ENCODE data around the gene ITGA1. TPM values are rescaled to one million over a fixed set of nuclear protein-coding genes. Genes with fewer than 3 reads are reported as not detected.

ITGA1 gene
- total RNA-seq, 3 donors from 2014 or later: 26.2 to 49.2 (median 36.6) TPM

- Histone ChIP-seq H3K36me3 (no peaks in the 10 kb centered on the region), H3K9me3 (no peaks in the 10 kb centered on the region), H3K4me1 (no peaks in the 10 kb centered on the region), H3K27me3 (no peaks in the 10 kb centered on the region), H3K4me3 (no peak overlapping the region), H3K27ac (no peak overlapping the region)
- intact Hi-C loops (cut with DNase I; ENCODE audit: low total_unique reads): no loop called here
- TF ChIP-seq CTCF (IDR thresholded peaks at IDR 0.05) (no peak), POLR2AphosphoS5 (IDR thresholded peaks at IDR 0.05) (no peak), POLR2A (IDR thresholded peaks at IDR 0.05) (no peak)
- no peak for DNase-seq (ENCODE audit: low spot score in 2 of 2)
These were observed 81.7 kb downstream of the ITGA1 start for GRCh38 chr5:52869391-52869790.

DNA sequence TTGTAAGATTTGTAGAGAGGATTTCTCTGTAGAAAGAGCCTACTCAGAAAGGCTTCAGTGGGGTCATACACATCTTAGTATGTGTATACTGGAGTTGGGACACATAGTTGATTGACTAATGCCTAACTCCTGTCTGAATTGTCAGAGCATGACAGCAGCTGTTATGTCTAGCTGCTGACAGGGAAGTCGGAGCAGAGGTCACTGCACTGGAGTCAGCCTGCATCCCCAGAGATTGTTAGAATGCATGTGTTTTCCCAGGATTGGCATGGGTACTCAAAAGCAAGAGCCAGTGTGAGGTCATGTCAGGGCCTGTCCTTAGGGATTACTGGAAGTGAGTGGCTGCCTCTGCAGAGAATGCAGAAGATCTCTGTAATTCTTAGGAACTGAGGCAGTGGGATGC, 82.7 kb downstream of the ITGA1 start:
- no peaks in the 10 kb centered on the region for H3K9me3 ChIP-seq
- TF ChIP-seq POLR2AphosphoS5 (IDR thresholded peaks at IDR 0.05) (no peak), CTCF (IDR thresholded peaks at IDR 0.05) (no peak), POLR2A (IDR thresholded peaks at IDR 0.05) (no peak)
- no peaks in the 10 kb centered on the region for H3K27me3 ChIP-seq
- H3K36me3 ChIP-seq: no peaks in the 10 kb centered on the region
- no peak overlapping the region for H3K27ac ChIP-seq
- intact Hi-C loops (cut with DNase I; ENCODE audit: low total_unique reads): no loop called here
- no peak overlapping the region for H3K4me3 ChIP-seq
- DNase-seq (ENCODE audit: low spot score in 2 of 2): no peak
- H3K4me1 ChIP-seq: no peaks in the 10 kb centered on the region

DNA sequence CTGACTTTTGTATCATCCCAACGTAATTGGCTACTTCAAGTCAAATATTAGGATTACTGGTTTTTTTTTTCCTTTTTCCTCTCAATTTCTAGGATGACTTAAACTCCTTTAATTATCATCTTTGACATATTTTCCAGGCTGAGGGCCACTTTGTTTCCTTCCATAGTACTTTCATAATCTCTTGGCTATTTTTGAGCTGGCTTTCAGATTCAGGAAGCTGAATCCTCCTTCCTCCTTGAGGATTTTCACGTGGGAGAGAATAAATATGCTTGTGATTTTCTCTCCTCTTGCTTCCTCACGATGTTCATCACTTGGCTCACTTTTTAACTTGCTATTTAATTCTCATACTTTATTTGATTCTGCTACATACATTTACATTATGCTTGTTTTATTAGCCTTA, 88.1 kb downstream of the ITGA1 start:
- TF ChIP-seq CTCF (IDR thresholded peaks at IDR 0.05) (no peak), POLR2A (IDR thresholded peaks at IDR 0.05) (no peak), POLR2AphosphoS5 (IDR thresholded peaks at IDR 0.05) (no peak)
- Histone ChIP-seq H3K9me3 (no peaks in the 10 kb centered on the region), H3K27me3 (no peaks in the 10 kb centered on the region), H3K27ac (no peak overlapping the region), H3K4me3 (no peak overlapping the region), H3K36me3 (no peaks in the 10 kb centered on the region), H3K4me1 (no peaks in the 10 kb centered on the region)
- no peak for DNase-seq (ENCODE audit: low spot score in 2 of 2)
- intact Hi-C loops (cut with DNase I; ENCODE audit: low total_unique reads): no loop called here

DNA sequence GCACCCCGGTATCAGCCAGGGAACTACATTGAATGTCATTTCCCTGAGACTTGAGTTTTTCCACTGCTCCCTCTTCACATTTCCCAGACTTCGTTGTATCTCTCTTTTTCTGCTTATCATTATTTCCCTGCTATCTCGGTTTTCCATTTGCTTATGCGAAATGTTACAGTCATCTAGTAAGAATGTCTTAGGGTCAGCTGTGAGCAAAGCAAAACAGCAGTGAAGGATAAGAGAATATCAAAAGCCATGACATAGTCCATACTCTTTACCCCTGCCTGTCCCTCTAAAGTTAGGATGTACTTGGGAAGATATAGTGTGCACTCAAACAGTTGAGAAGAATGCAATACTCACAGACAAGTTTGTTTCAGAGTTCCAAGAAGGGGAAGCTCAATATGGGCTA, 88.7 kb downstream of the ITGA1 start:
- Histone ChIP-seq H3K9me3 (no peaks in the 10 kb centered on the region), H3K4me1 (no peaks in the 10 kb centered on the region), H3K36me3 (no peaks in the 10 kb centered on the region), H3K4me3 (no peak overlapping the region), H3K27me3 (no peaks in the 10 kb centered on the region), H3K27ac (no peak overlapping the region)
- no peak for DNase-seq (ENCODE audit: low spot score in 2 of 2)
- TF ChIP-seq POLR2A (IDR thresholded peaks at IDR 0.05) (no peak), CTCF (IDR thresholded peaks at IDR 0.05) (no peak), POLR2AphosphoS5 (IDR thresholded peaks at IDR 0.05) (no peak)
- intact Hi-C loops (cut with DNase I; ENCODE audit: low total_unique reads): no loop called here

DNA sequence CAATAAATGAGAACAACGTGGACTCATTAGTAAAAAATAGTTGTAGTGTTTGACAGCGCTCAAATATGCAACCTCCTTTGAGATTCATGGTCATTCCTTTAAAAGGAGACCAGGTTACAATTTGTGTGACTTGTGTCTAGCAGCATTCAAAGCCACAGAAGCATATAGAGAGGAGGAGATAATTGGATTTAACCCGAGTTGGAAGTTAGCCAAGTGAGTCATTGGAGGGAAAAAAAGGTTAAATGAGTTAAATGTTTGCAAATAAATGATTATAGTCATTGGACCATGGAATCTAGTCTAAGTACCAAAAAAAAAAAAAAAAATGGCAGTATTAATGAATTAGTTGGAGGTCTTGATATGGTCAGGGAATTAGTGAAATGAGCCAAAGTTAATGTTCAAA, 90.9 kb downstream of the ITGA1 start:
- Histone ChIP-seq H3K4me3 (no peak overlapping the region), H3K36me3 (no peaks in the 10 kb centered on the region), H3K9me3 (no peaks in the 10 kb centered on the region), H3K4me1 (no peaks in the 10 kb centered on the region), H3K27ac (no peak overlapping the region), H3K27me3 (no peaks in the 10 kb centered on the region)
- TF ChIP-seq CTCF (IDR thresholded peaks at IDR 0.05) (no peak), POLR2AphosphoS5 (IDR thresholded peaks at IDR 0.05) (no peak), POLR2A (IDR thresholded peaks at IDR 0.05) (no peak)
- no peak for DNase-seq (ENCODE audit: low spot score in 2 of 2)
- intact Hi-C loops (cut with DNase I; ENCODE audit: low total_unique reads): no loop called here

All from breast epithelium (tissue), 4 donors.